NCI-H2081 treated with DMSO at 0.1 percent for 48 hours (cell line): ENCODE measurements around the gene OBSL1.

ENCODE experiments used
- DNase-seq: peaks from one replicate; lab custom pipeline; 2025; lab: John Stamatoyannopoulos, UW

Gene OBSL1

DNA sequence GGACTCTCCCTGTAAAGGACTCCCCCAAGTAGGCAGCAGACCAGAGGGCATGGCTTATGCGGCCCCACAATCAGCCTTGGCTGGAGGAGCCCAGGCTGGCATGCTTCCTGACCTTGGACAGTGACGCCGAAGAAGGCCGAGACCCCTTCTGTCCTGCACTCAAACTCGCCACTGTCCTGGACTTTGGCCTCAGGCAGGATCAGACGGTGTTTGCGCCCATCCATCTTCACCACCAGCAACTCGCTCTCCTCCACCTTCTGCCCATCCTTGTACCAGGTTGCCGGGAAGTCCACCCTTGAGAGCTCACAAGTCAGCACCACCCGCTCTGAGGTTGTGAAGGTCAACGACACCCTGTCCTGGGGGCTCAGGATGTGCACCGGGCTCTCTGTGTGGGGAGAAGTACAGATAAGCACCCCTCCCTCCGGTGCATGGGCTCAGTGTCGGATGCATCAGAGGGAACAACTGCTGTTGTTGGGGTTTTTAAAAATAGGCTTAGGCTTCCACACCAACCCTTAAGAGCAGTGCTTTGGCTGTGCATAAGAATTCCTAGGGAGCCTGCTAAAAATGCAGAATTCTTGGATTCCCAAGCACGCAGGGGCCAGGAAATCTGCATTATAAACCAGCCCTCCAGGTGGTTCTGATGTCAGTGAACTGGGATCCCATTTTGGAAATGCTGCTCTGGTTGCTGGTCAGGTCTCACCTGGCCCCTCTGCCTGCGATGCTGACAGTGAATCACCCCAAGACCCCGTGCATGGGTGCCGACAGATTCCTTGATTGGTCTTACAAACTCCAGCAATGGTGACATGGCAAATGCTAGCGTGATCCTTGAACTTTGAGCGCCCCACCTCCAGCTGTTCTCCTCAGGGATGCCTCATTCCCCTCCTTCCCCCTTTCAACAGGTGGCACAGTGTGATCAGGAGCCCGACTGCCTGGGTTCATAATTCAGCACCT lies 5.9 kb downstream of the OBSL1 start:
- DNase-seq = no peak

DNA sequence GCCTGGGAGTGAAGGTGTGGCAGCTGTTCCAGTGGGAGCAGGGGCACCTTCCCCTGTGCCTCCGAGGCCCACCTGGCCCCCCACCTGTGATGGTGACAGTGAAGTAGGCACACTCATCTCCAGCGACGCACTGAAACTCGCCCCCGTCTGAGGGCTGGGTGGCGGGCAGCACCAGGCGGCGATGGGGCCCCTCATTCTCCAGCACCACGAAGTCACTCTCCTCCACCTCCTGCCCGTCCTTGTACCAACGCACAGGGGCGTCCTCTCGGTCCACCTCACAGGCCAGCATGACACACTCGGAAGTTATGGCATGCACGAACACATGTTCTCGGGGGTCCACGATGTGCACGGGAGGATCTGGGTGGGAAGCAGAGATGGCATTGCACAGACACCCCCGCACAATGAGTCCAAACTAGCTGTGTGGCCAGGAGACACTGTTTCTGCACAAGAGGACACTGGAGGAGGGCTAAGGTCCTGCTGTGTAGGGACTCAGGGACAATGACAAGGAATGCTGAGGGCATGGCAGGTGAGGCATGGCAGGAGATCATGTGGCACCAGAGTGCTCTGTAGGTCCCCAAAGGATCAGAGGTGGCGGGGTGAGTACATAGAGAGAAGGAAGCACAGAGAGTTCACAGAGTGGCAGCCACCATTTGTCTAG lies 7.9 kb downstream of the OBSL1 start:
- DNase-seq = no peak

DNA sequence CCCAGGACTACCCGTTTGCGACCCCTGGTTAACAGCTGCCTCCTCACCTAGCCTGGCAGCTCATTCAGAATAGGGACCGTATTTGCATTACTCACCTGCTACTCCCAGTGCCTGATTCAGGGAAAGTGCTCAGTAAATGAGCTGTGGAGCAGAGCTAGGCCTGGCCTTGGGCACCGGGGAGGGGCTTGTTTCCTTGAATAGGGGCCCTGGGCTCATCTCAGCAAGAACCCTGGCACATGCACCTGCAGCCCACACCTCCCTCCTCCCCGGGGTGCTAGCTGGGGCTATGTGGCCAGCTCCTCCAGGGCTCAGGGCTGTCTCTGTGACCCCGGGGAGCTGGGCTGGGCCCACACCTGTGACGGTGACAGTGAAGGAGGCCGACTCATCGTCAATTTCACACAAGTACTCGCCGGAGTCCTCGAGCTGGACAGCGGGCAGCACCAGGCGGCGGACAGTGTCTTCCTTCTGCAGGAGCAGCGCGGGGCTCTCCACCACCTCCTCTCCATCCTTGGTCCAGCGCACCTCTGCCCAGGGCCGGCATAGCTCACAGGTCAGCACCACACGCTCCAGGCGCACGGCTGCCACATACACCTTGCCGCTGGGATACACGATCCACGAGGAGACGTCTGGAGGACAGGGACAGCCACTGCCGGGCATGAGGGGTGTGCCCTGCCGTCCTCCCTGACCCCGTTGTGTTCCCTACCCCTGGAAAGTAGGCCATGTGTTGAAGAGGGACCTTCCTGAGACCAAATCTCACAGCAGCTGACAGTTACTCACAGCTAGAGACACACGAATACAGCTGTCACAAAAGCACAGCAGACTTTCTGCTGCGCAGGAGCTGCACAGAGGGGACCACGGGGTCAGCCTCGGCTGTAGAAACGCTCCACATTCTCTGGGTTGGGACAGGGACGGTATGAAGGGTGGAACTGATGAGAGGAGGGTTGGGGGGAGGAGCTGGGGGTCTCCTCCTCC lies 9.0 kb downstream of the OBSL1 start:
- no peak for DNase-seq

DNA sequence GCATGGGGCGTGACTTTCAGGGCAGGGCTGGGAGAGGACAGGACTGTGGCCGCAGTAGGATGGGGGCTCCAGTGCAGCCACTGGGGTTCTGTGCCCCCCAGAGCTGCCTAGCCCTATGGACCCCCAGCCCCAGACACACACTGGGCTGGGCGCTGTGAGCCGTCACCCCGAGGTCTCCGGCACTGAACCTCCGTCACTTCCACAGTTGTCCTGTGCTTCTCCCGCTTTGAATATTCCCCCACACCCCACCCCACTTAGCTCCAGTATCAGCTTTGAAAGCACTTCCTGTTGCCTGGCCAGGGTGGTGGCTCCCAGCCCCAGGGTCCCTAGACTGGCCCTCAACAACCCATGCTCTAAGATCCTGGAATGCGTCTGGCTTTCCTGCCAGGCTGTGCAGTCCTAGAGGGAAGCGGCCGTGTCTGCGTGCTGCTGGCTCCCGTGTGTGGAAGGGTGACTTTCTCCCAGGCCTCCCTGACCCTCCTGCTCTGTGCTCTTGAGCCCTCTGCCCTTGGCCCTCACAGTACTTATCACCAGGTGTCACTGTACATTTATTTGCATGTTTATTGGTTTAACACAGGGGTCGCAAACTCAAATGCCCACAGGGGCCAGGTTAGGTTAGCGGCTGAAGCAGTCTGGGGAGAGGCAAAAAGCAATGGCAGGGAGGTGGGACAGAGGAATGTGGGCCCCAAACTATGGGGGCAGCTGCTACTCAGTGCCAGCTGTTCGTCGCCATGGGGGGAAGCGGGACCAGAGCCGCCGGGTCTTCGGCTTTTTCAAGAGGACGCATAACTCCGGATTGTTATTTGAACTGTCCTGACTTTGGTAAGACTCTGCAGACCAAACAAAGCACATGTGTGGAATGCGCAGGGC lies 9.9 kb downstream of the OBSL1 start:
- no peak for DNase-seq

DNA sequence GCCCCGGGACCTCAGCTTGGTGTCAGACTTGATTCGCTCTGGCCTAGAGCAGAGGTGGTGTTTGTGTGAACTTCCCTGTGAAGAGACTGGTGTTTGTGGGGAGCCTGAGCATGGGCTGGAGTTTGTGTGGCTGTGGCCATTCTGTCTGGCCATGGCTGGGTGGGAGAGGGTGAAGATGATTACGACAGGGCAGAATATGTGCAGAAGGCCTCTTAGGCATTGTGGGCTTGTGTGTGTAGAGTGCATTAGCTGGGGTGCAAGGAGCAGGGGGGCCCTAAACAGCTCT lies 10.5 kb downstream of the OBSL1 start:
- no peak for DNase-seq

DNA sequence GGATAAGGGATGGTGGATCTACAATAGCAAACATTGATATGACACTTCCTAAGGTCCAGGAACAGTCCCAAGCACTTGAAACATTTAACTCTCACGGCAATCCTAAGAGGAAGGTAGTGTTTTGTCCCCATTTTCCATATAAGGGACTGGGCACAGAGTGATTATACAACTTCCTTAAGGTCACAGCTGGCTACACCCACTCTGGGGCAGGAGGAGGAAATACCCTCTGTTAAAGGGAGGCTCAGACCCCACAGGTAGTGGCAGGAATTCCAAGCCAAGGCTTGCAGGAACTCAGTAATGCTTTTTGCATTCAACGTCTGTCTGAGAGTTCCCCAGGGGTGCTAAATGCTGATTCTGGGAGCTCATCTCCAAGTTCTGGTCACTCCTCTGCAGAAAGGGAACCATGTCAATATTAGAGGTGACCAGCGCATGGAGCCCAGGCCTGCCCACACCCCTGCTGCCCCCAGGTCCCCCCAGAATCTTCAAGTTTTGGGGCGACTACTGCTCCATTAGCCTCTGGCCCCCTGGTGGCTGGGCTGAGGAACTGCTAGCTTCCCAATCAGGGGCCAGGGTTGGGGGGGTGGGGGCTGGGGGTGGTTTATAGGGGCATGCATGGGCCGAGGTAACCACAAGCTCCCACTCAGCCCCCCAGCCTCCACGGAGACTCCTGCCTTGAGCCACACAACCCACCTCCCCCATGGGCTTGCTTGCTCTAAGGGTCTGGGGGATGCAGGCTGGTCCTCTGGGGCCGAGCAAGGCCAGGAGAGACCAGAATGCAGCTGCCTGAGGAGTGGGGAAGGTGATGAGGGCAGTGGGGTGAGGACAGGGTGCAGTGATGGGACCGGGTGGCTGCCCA lies 11.1 kb downstream of the OBSL1 start:
- DNase-seq = no peak

DNA sequence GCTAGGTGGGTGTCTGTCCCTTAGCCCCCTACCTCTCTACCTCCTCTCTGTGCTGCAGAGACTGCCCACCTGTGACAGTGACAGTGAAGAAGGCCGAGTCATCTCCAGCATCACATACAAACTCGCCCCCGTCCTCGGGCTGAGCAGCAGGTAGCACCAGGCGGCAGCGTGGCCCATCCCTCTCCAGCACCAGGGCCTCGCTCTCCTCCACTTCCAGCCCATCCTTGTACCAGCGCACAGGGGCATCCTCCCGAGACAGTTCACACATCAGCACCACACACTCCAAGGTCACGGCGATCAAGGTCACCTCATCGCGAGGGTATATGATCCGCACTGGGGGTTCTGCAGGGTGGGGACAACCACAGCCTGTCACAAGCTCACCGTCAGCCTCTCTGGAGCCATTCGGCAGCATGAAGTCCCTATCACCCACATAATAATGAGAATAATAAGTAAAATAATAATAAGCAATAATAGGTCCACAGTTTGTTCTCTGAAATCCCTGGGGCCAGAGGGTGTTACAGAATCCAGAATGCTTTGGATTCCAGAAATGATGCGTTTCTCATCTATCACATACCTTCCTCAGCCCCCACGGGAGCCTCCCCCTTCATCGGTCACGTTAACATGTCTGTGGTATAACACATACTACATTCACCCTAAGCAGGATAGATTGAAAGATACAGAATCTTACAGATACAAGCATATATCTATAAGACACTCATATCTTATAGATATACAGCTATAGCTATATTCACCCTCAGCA lies 12.0 kb downstream of the OBSL1 start:
- DNase-seq = no peak

DNA sequence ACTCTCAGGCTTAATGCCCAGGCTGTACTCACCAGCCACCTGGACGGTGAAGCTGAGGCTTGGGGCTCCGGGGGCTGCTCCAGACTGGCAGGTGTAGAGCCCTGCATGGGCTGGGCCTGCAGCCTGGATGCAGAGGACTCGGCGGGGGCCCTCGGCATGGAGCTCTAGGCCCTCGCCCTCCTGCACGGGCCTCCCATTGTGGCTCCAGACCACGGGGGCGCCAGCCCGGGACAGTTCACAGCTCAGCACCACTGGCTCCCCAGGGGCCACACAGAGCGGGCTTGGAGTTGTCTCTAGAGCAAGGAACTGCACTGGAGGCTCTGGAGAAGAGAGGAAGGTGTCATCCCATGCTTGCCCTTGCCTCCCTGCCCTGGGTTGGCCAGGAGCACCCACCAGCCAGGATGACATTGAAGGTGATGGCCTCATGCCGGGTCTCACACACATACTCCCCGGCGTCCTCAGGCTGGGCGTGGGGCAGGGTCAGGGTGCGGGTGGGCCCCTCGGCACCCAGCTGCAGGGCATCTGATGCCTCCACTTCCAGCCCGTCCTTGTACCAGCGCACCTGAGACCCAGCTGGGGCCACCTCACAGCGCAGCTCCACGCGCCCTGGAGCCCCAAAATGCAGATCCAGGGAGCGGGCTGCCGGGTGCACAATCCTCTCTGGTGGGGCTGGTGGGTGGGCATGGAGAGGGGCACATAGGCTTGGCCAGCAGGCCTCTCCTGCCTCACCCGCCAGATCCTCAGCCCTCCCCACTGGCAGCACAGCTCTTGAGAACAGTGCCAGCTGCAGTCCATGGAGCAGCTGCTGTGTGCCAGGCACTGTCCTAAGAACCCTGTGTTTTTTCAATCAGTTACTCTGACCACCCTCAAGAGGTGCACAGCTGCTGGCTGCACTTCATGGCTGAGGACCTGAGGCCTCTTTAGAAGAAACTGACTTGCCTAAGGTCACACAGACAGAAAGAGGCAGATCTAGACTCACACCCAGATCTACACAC lies 13.3 kb downstream of the OBSL1 start:
- DNase-seq = no peak

DNA sequence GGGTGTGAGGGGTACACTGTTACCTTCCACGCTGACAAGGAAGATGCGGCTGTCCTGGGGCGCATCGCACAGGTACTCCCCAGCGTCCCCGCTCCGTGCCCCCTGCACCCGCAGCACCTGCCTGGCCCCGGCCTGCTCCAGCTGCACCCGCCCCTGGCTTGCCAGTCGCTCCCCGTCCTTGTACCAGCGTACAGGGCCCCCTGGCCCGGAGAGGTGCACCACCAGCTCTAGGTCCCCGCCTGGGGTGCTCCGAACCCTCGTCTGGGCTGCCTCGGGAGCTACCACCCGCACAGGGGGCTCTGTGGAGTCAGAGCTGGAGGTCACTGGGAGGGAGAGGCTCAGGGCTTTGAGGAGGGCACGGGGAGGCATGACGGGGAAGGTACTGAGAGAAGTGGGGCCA lies 14.0 kb downstream of the OBSL1 start:
- no peak for DNase-seq

DNA sequence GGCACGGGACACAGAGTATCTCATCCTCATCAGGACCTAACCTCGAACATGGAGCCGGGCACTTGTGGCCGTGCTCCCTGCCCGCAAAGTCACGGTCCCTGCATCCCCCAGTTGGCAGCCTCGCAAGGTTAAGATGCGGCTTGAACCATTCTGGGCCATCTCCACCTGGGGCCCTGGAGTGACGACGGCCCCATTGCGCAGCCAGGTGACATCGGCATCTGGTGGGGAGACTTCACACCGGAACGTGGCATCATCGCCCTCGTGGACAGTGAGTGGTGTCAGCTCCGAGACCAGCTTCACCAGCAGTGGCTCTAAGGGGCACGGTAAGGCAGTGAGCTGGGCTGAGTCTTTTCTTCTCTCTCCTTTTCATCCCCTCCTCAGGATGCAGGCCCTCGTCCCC lies 14.9 kb downstream of the OBSL1 start:
- no peak for DNase-seq

DNA sequence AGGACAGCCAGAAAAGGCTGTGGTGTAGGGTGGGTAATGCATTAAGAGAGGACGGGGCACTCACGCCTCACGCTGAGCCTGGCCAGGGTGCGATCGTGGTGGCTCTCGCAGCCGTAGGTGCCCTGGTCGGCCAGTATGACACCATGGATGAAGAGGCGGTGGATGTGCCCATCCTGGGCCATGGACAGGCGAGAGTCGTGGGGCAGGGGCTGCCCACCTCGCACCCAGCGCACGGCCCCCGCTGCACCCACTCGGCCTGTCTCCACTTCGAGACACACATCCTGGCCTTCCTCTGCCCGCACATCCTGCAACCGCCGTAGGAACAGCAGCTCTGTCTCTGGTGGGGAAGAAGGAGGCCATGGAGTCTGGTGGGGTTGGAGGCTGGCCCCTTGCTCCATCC lies 15.4 kb downstream of the OBSL1 start:
- DNase-seq = no peak

DNA sequence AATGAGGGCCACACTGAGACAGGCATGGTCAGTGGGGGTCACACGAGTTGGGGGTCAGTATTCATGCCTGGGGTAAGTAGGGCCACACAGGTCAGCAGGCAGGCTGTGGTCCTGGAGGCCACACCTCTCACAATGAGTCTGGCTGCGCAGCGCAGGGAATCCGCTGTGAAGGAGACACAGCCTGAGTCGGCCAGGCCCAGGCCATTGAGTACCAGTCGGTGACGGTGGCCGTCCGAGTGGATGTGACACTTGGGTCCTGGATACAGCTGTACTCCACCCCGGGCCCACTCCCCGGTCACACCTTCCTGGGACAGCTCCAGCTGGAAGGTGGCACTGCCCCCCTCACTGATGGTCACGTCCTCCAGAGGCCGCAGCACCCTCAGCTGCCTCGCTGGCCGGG lies 17.0 kb downstream of the OBSL1 start:
- no peak for DNase-seq

DNA sequence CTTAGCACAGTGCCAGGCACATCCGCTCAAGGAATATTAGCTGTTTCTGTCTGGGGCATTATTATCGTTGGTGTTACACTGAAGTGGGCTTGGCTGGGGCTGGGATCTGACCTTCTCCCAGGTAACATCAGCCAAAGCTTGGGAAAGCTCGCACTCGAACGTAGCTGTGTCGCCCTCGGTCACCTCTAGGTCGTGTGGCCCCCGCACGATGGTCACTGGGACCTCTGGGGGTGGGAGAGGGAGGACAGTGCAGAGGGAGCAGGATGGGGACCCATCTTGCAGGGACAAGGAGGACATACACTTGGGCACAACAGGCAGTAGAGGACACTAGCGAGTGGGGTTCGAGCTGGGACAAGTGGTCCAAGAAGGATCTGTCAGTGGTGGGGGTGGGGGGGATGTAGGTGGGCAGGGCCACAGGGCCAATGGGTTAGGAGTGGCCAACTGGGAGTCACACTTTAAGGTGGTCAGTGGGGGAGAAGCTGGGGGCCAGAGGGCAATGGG lies 17.8 kb downstream of the OBSL1 start:
- DNase-seq = no peak

DNA sequence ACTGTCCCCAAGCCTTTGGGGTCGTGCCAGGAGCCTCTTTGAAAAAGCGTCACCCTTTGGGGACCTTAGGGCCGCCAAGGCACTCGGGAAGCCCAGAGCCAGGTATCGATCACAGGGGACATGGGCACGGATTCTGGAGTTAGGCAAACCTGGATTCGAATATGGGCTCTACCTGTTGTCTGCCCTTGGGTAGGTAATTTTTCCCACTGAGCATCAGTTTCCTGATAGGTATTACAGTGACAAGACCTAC lies 18.2 kb downstream of the OBSL1 start:
- DNase-seq = no peak

DNA sequence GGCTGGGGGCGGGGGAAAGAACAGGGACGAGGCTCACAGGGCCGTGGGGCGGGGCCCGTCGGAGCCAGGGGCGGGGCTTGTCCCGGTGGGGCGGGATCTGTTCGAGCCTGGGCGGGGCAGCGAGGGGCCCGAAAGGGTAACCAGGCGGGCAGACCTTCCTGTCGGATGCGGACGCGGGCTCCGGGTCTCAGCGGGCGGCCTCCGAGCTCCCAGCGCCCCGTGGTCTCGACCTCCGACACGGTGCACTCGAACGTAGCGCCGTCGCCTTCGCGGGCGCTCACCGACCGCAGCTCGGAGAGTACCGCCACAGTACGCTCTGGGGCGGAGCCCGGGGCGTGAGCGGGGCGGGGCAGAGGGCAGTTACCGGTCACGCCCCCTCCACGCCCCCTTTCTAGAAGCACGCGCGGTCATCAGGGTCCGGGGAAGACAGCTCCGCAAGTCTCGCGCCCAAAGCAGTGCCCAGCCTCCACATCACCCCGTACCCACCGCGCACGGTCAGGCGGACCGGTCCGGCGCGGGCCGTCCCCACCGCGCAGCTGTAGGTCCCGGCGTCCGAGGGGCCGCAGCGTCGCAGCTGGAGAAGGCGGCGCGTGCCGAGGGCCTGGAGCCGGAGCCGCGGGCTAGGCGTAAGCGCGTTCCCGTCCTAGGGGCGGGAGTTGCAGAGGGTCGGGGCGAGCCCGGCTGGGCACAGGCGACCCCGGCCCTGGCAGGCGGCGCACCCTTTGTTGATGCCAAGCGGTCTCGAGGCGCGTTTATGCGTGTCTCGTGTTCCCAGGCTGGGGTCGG lies 18.8 kb downstream of the OBSL1 start:
- no peak for DNase-seq

DNA sequence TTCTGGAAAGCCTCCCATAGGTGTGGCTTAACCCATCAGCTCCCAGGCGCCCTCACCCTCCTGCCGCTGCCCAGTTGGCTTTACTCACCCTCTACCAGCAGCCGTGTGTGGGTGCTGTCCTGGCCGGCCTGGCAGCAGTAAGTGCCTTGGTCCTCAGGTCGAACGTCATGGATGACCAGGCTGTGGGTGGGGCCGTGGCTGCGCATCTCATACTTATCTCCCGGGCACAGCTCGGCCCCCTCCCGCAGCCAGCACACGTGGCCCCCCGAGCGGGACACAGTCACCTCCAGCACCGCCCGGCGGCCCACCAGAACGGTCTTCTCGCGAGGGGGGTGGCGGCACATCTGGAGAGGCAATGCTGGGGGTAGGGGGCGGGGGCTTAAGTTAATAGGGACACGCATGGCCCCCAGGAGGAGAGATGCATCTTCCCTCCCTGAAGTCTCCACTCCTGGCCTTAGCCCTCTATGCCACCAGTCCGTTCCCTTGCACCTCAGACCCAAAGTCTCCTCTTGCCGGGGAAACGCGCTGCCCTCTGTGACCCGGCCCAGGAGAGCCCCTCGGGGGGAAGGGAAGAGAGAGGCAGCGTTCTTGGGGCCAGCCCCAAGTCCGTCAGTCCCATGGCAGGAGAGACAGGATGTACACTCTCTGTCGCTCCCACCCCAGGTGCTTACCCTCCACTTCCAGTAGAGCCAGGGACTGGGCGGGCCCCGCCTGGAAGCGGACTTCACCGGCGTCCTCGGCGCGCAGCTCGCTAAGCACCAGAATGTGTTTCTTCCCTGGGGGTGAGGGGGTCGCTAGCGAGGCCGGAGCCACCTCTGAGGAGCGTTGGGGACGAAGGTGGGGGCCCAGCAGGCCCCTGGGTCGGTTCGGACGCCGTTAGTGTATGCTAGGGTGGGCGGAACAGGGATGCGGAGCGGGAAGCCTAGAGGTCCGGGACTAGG lies 19.6 kb downstream of the OBSL1 start:
- DNase-seq = no peak

DNA sequence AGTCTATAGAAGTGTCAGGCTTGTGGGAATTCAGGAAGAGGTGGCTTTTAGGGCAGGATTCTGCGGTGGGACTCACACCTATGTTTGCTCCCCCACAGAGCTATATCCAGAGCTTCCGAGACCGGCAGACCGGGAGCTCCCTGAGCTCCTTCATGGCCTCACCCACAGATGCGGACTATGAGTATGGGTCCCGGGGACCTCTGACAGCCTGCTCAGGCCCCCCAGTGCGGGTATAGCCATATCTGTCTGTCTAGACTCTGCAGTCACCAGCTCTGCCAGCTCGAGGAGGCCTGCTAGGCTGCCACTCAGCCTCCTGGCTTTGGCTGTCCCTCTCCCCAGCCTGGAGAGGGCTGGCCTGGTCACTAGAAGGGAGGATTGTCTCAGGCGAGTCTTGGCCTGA lies 21.7 kb downstream of the OBSL1 start:
- no peak for DNase-seq
